Inferior parietal cortex (tissue), 1 donor: ENCODE data around the gene SLC34A1.

Experiments
- DNase-seq: peaks from one replicate; pipeline ENCODE4 v3.0.0-alpha.2; 2016; ENCODE audit errors: extremely low spot score

The SLC34A1 gene

GRCh38 chr5:177388521-177389052 is 4.4 kb downstream of the SLC34A1 start:
- no peak for DNase-seq

- no peak for DNase-seq
These were observed 5.3 kb downstream of the SLC34A1 start for GRCh38 chr5:177389241-177390169.

- peak; percentile 92 for DNase-seq
These were observed 6.4 kb downstream of the SLC34A1 start for GRCh38 chr5:177390363-177391300.

GRCh38 chr5:177392765-177393164 is 8.5 kb downstream of the SLC34A1 start:
- no peak for DNase-seq

- DNase-seq: no peak
These were observed 9.1 kb downstream of the SLC34A1 start for GRCh38 chr5:177393206-177393765.

GRCh38 chr5:177393990-177394389 is 9.8 kb downstream of the SLC34A1 start:
- no peak for DNase-seq

- DNase-seq: no peak
These were observed 11.8 kb downstream of the SLC34A1 start for GRCh38 chr5:177396078-177396477.

GRCh38 chr5:177396807-177397206 is 12.6 kb downstream of the SLC34A1 start:
- no peak for DNase-seq

GRCh38 chr5:177397875-177398390 is 13.7 kb downstream of the SLC34A1 start:
- no peak for DNase-seq

GRCh38 chr5:177399997-177400868 is 16.0 kb downstream of the SLC34A1 start, which contains the start of gene PFN3:
TSS of gene PFN3 (minus strand) at chr5:177400661. CDS start at chr5:177400576, 85 bp downstream.
- no peak for DNase-seq

- peak; percentile 24 for DNase-seq
These were observed 18.2 kb downstream of the SLC34A1 start for GRCh38 chr5:177402271-177403043.

GRCh38 chr5:177403102-177403791 is 19.0 kb downstream of the SLC34A1 start:
- DNase-seq: no peak

GRCh38 chr5:177403792-177404640 is 19.8 kb downstream of the SLC34A1 start:
- peak; percentile 73 for DNase-seq

GRCh38 chr5:177404641-177405179 is 20.5 kb downstream of the SLC34A1 start:
- DNase-seq: no peak

GRCh38 chr5:177405312-177405711 is 21.1 kb downstream of the SLC34A1 start:
- no peak for DNase-seq

GRCh38 chr5:177405805-177406204 is 21.6 kb downstream of the SLC34A1 start:
- DNase-seq: no peak

GRCh38 chr5:177409043-177409801 is 25.0 kb downstream of the SLC34A1 start, which contains the start of gene F12:
TSS of gene F12 (minus strand) at chr5:177409564. CDS start at chr5:177409527, 37 bp downstream.
- DNase-seq: no peak
